ENCODE measurements around the gene VPS26C.
"Not testable (repeated sequence)": the region's sequence is repeated elsewhere in the genome, so short reads cannot be mapped to it uniquely, and the experiment has no call there.

VPS26C gene

GRCh38 chr21:37267269-37268185 is at the start of gene VPS26C:
Gene VPS26C, minus strand, starts transcription at chr21:37267334. Its CDS starts 40 bp downstream, at chr21:37267294.
- peak; percentile 80 to 99 (median 97) for DNase-seq

DNA sequence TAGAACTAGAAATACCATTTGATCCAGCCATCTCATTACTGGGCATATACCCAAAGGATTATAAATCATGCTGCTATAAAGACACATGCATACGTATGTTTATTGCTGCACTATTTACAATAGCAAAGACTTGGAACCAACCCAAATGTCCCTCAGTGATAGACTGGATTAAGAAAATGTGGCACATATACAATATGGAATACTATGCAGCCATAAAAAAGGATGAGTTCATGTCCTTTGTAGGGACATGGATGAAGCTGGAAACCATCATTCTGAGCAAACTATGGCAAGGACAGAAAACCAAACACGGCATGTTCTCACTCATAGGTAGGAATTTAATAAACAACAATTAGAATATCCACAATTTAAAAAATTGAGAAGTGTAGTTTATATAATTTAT is 48.9 kb upstream of the VPS26C start:
- DNase-seq = not testable (repeated sequence)

DNA sequence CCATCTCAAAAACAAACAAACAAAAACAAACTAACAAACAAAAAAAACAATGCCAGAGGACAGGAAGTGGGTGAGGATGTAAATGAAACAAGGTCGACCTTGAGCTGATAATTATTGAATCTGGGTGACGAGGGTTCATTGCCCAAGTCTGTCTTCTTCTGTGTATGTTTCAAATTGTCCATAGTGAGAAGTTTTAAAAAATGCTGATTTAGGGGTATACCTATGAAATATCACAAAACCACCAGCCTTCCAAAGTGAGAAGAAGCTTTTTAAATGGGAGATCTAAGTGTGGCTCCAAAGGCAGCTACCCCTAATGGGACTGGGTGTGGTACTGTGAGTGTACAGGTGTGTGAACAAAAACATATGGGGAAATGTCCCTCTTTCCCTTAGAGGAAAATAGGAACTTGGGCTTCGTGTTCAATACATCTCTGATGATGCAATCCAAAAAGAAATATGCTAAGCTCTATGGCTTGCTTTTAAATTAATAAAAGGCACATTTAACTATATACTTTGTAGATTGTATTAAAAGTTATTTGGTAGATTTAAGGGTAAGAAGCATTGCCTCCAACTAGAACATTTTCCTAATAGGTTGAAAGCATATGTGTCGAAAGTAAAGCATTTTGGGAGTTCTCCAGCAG is 33.1 kb upstream of the VPS26C start:
- DNase-seq = no peak

GRCh38 chr21:37297364-37297763 is 30.2 kb upstream of the VPS26C start:
- DNase-seq = no peak

GRCh38 chr21:37294679-37295078 is 27.5 kb upstream of the VPS26C start:
- no peak for DNase-seq

DNA sequence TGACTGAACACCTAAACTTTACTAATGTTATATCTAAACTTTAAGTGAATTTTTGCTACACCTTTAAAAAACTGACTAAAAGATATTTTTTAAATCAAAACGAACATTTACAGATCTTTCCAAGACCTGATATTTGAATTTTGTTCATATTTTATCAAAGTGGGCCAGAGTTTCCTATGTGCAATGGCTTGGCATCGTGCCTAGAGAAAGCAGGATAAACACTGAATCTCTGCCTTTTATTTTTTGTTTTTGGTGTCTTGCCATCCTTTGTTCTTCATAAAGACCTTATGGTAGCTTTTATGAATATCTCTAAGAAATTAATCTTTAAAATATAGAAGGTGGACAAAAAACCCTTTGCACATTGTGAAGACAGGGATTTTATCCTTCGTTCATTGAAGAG is 25.8 kb upstream of the VPS26C start:
- DNase-seq = no peak

- no peak for DNase-seq
Measured at GRCh38 chr21:37292041-37292440, 24.9 kb upstream of the VPS26C start.

- DNase-seq = not testable (repeated sequence)
Measured at GRCh38 chr21:37283191-37283710, 16.1 kb upstream of the VPS26C start.

GRCh38 chr21:37282602-37283001 is 15.5 kb upstream of the VPS26C start:
- DNase-seq = not testable (repeated sequence)

DNA sequence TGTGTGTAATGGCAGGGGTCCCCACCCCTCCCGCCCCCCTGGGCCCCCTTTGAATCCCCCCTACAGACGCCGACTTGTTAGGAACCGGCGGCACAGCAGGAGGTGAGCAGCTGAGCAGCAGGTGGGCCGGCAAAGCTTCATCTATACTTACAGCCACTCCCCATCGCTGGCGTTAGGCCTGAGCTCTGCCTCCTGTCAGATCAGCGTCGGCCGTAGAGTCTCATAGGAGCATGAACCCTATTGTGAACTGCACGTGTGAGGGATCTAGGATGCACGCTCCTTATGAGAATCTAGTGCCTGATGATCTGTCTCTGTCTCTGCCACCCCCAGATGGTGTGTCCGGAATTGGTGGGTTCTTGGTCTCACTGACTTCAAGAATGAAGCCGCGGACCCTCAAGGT is 14.9 kb upstream of the VPS26C start:
- DNase-seq = no peak

GRCh38 chr21:37281579-37281978 is 14.4 kb upstream of the VPS26C start:
- DNase-seq = no peak

DNA sequence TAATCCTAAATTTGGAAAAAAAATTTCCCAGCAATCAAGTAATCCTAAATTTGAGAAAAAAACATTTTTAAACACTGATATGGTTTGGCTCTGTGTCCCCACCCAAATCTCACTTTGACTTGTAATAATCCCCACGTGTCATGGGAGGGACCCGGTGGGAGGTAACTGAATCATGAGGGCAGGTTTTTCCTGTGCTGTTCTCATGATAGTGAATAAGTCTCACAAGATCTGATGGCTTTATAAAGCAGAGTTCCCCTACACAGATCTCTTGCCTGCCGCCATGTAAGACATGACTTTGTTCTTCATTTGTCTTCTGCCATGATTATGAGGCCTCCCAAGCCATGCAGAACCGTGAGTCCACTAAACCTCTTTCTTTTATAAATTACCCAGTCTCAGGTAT is 12.1 kb upstream of the VPS26C start:
- not testable (repeated sequence) for DNase-seq

DNA sequence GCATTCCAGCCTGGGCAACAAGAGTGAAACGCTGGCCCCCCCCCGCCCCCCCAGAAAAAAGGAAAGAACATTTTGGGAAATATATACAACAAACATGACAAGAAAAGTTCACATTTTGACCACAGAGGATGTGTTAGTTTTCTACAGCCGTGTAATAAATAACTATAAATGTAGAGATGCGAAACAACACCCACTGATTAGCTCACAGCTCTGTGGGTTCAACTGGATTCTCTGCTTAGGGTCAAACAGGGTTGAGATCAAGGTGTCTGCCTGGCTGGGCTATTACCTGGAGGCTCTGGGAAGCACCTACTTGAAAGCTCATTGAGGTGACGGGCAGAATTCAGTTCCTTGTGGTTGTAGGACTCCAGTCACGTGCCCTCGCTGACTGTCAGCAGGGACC is 11.1 kb upstream of the VPS26C start:
- no peak for DNase-seq

DNA sequence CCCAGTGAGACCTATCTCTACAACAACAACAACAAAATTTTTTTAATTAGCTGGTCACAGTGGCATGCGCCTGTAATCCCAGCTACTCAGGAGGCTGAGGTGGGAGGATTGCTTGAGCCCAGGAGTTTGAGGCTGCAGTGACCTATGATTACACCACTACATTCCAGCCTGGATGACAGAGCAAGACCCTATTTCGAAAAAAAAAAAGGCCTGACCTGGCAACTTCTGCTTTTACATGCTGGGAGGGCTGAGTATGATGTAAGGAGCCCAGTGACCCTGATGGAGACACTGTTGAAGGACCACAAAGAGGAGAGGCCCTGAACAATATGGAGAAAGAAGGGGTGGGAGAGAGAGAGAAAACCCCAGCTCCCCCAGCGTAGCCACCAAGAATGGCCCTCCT is 9.2 kb upstream of the VPS26C start:
- no peak for DNase-seq

DNA sequence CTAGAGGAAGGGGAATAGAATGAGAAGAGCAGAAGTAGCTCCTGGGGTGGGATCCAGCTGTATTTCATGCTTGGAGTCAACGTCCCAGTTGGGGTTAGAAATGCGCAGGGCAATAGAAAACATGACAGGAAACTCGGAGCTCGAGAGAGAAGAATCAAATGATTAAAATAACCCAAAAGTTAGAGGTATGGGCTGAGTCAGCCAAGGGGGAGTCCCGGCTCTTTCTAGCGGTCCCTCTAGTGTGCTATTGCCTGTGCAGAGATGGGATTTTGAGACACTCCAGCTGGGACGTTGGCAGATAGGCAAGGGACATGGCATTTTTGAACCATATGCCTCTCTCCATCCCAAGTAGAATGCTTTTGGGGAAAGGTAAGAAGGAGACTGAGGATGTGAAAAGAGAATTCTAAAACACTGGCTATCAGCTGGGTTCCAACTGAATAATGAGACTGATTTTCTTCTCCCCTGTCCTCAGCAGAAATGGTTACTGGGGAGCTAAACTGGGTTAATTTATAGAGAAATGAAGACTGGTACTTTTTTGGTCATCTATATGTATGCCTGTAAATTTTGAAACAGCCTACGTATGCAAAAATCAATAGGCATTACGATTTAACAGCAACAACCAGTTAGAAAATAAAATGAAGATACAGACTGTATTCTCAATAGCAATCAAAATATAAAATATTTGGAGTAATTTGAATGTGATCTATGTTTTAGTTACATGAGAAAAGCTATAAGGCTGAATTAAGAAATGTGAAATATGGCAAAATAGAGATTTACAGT is 7.0 kb upstream of the VPS26C start:
- DNase-seq = no peak

- no peak for DNase-seq
Measured at GRCh38 chr21:37273440-37273839, 6.3 kb upstream of the VPS26C start.

- DNase-seq = no peak
Measured at GRCh38 chr21:37272897-37273296, 5.8 kb upstream of the VPS26C start.

DNA sequence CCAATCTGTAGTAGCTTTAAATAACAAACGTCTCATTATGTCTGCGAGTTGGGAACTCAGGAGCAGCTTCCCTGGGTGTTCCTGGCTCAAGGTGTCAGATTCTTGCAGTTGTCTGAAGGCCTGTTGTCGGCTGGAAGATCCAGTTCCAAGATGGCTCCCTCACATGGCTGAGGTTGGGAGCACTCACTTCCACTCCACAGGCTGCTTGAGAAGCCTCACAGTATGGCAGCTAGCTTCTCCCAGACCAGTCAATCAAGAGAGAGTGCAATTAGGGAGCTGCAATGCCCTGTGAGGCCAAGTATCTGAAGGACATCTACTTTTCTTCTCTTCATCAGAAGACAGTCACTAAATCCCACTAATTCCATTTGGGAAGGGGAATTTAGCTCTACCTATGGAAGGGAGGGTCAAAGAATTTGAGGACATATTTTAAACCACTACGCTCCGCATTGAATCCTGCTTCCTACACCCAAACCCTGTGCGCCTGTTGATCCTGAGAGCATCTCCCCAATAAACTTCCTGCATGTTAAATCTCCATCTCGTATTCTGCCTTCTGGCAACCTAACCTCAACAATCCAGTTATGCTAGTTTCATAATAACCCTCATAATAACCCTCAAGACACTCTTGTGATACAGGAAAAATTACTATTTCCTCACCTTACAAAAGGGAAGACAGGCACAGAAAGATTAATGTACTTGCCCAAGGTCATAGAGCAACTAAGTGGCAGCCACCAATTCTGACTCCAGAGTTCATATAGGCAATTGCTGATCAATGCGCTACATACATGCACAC is 3.6 kb upstream of the VPS26C start:
- DNase-seq = no peak

GRCh38 chr21:37269481-37269880 is 2.3 kb upstream of the VPS26C start:
- DNase-seq = no peak

DNA sequence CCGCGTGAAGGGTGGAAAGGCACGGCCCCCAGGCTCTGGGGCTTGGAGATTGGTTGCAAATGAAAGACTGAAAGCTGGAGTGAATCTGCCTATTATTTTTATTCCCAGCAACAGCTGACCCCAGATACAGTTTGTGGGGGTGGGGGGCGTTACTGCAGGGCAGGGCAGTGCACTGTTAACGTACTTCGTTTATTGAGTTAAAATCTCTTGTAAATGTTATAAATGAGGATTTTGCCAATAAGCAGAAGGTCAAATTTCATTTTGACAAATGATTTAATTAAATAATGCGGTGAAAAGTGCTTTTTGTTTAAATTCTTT is 1.0 kb upstream of the VPS26C start:
- DNase-seq = no peak

DNA sequence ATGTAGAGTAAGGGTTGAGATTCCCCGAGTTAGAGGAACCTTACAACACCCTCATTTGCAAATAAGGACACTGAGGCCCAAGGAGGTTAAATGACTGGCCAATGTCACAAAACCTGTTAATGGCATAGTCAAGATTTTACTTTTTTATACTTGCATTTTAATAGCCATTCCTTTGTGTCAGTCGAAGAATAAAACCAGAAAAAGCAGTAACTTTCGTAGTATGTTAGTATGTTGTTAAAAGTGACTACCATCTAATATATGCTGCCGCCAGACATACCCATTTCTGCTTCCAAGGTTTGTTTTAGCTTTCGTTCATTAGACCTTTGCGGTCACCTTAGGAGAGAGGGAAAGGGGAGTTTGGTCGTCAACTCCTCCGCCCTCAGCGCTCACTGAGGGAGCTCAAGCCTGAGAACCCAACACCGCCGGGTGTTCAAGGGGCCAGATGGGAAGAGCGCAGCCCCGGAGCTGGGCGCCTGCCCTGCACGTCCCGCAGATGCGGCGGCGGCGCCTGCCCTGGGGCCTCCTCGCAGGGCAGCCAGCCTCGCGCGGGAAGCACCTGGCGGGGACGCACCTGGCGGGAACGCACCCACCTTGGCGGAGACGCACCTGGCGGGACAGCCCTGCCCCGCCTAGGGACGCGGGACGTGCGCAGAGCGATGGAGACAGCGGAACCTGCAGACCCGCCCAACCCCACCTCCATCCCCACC is 466 bp downstream of the VPS26C start:
- DNase-seq = peak in 7 of 14 donors; percentile 38 to 68 (median 57)

All from C1 segment of cervical spinal cord (tissue), 14 donors.